Neural cell (in vitro differentiated cells): ENCODE results near the gene HNRNPM. TPM values are rescaled to one million over a fixed set of nuclear protein-coding genes. Genes with fewer than 3 reads are reported as not detected.

Source experiments
- H2AFZ ChIP-seq: fragments of 200-600, 300-800 bp; sonication (generic), shearing (Covaris generic); 2 replicates; pipeline ENCODE4 v1.6.0; 2014; ENCODE audit warnings: low read depth, mild to moderate bottlenecking, antibody characterized with exemption, low read length, moderate library complexity
- H3F3A ChIP-seq: fragments of 200-600 bp; shearing (Covaris generic); 2 replicates; pipeline ENCODE4 v1.6.1; 2016; ENCODE audit warnings: mild to moderate bottlenecking, moderate library complexity, mixed read lengths, antibody characterized with exemption, low read length; ENCODE audit not compliant: insufficient read depth, poor library complexity, severe bottlenecking
- H3K27ac ChIP-seq: fragments of 200-600, 300-800 bp; sonication (generic), shearing (Covaris generic); 2 replicates; pipeline ENCODE4 v1.5.1; 2014; ENCODE audit warnings: mild to moderate bottlenecking, low read length, moderate library complexity
- H3K27me3 ChIP-seq: fragments of 300-800, 200-600 bp; sonication (generic), shearing (Covaris generic); 2 replicates; pipeline ENCODE4 v1.6.0; 2014; ENCODE audit warnings: mild to moderate bottlenecking, low read depth, low read length, moderate library complexity; ENCODE audit not compliant: insufficient read depth
- H3K36me3 ChIP-seq: fragments of 300-800, 200-600 bp; sonication (generic), shearing (Covaris generic); 2 replicates; pipeline ENCODE4 v1.5.1; 2014; ENCODE audit warnings: mild to moderate bottlenecking, antibody characterized with exemption, low read length, moderate library complexity; ENCODE audit not compliant: insufficient read depth
- H3K4me2 ChIP-seq: fragments of 300-800, 200-600 bp; sonication (generic), shearing (Covaris generic); 2 replicates; pipeline ENCODE4 v1.6.0; 2014; ENCODE audit warnings: mild to moderate bottlenecking, low read length
- H3K4me3 ChIP-seq: fragments of 300-800, 200-600 bp; sonication (generic), shearing (Covaris generic); 2 replicates; pipeline ENCODE4 v1.5.1; 2014; ENCODE audit warnings: mild to moderate bottlenecking, low read length, moderate library complexity
- H3K79me2 ChIP-seq: fragments of 200-600 bp; shearing (Covaris generic); replicated peaks from 2 replicates; pipeline ENCODE4 v1.6.0; 2014; ENCODE audit warnings: mild to moderate bottlenecking, low read length, moderate library complexity; ENCODE audit not compliant: insufficient read depth
- H3K9ac ChIP-seq: fragments of 300-800, 200-600 bp; sonication (generic), shearing (Covaris generic); 2 replicates; pipeline ENCODE4 v1.6.1; 2016; ENCODE audit warnings: mild to moderate bottlenecking, low read length, mixed read lengths
- H3K9me2 ChIP-seq: fragments of 200-600 bp; shearing (Covaris generic); 2 replicates; pipeline ENCODE4 v1.6.1; 2016; ENCODE audit warnings: mild to moderate bottlenecking, low read length, mixed read lengths; ENCODE audit not compliant: insufficient read depth
- H3K9me3 ChIP-seq: fragments of 200-600, 300-800 bp; sonication (generic), shearing (Covaris generic); 2 replicates; pipeline ENCODE4 v1.6.1; 2016; ENCODE audit warnings: mild to moderate bottlenecking, mixed run types, low read length, moderate library complexity, mixed read lengths
- H4K20me1 ChIP-seq: fragments of 200-600 bp; shearing (Covaris generic); 2 replicates; pipeline ENCODE4 v1.6.1; 2016; ENCODE audit warnings: mild to moderate bottlenecking, mixed run types; ENCODE audit not compliant: insufficient read depth
- CTCF ChIP-seq: fragments of 450-650 bp; IDR thresholded peaks from 2 replicates; pipeline ENCODE4 v1.5.1; 2014; ENCODE audit warnings: antibody characterized with exemption, mild to moderate bottlenecking, moderate library complexity; ENCODE audit not compliant: poor library complexity, severe bottlenecking
- EP300 ChIP-seq: fragments of 450-650 bp; conservative IDR thresholded peaks from 2 replicates; pipeline ENCODE4 v1.6.1; 2014; ENCODE audit warnings: antibody characterized with exemption, mild to moderate bottlenecking, moderate library complexity; ENCODE audit not compliant: poor library complexity, severe bottlenecking
- EZH2 ChIP-seq: fragments of 200-600, 300-800 bp; shearing (Covaris generic), sonication (generic); IDR thresholded peaks from 2 replicates; pipeline ENCODE4 v1.6.1; 2014; ENCODE audit warnings: antibody characterized with exemption, low read length, borderline replicate concordance, mild to moderate bottlenecking; ENCODE audit not compliant: insufficient read depth, poor library complexity, severe bottlenecking
- MXI1 ChIP-seq: fragments of 450-650 bp; conservative IDR thresholded peaks from 2 replicates; pipeline ENCODE4 v1.6.1; 2014; ENCODE audit warnings: antibody characterized with exemption, mild to moderate bottlenecking; ENCODE audit not compliant: poor library complexity, severe bottlenecking
- POLR2AphosphoS5 ChIP-seq: IDR thresholded peaks from 2 replicates; pipeline ENCODE4 v1.6.1; 2012
- RAD21 ChIP-seq: fragments of 450-650 bp; conservative IDR thresholded peaks from 2 replicates; pipeline ENCODE4 v1.6.1; 2014; ENCODE audit warnings: antibody characterized with exemption, mild to moderate bottlenecking, moderate library complexity
- REST ChIP-seq: IDR thresholded peaks from 2 replicates; pipeline ENCODE4 v1.6.1; 2012; ENCODE audit warnings: borderline replicate concordance
- SMC3 ChIP-seq: fragments of 450-650 bp; conservative IDR thresholded peaks from 2 replicates; pipeline ENCODE4 v1.6.1; 2014; ENCODE audit warnings: antibody characterized with exemption, mild to moderate bottlenecking, moderate library complexity; ENCODE audit not compliant: poor library complexity
- TAF1 ChIP-seq: IDR thresholded peaks from 2 replicates; pipeline ENCODE4 v1.6.1; 2012; ENCODE audit warnings: low read depth
- polyA plus RNA-seq: library from polyadenylated mRNA; depleted of rRNA; stranded (reverse); fragments of >200 nt; gene quantifications from 2 replicates; pipeline ENCODE4 v1.2.3, GENCODE V29; 2014

Gene HNRNPM
- polyA plus RNA-seq, 1 donor from 2014 or later = 91.7 TPM

GRCh38 chr19:8456064-8456463 is 11.3 kb downstream of the HNRNPM start:
- TF ChIP-seq POLR2AphosphoS5 (no peak), EZH2 (no peak), CTCF (no peak), RAD21 (no peak), EP300 (no peak), SMC3 (no peak), MXI1 (no peak), TAF1 (no peak), REST (no peak)
- Histone ChIP-seq H4K20me1 (peaks cover 81% of the 10 kb centered on the region), H3K27me3 (no peaks in the 10 kb centered on the region), H3F3A (no peaks in the 10 kb centered on the region), H3K36me3 (peaks cover 9% of the 10 kb centered on the region), H3K79me2 (peaks cover 100% of the 10 kb centered on the region), H3K27ac (no peak overlapping the region), H3K9ac (no peak overlapping the region), H3K9me2 (no peaks in the 10 kb centered on the region), H3K4me2 (no peak overlapping the region), H2AFZ (no peak overlapping the region), H3K9me3 (no peaks in the 10 kb centered on the region), H3K4me3 (no peak overlapping the region)

- H3K4me2 ChIP-seq = no peak overlapping the region
- no peaks in the 10 kb centered on the region for H3K9me3 ChIP-seq
- H3F3A ChIP-seq = no peaks in the 10 kb centered on the region
- TF ChIP-seq REST (no peak), CTCF (no peak), TAF1 (no peak), MXI1 (no peak), EP300 (no peak), SMC3 (no peak), RAD21 (no peak), EZH2 (no peak), POLR2AphosphoS5 (no peak)
- H3K27ac ChIP-seq = no peak overlapping the region
- peaks cover 9% of the 10 kb centered on the region for H3K36me3 ChIP-seq
- H3K27me3 ChIP-seq = no peaks in the 10 kb centered on the region
- no peak overlapping the region for H3K4me3 ChIP-seq
- no peak overlapping the region for H3K9ac ChIP-seq
- no peak overlapping the region for H2AFZ ChIP-seq
- peaks cover 100% of the 10 kb centered on the region for H3K79me2 ChIP-seq
- H4K20me1 ChIP-seq = peaks cover 80% of the 10 kb centered on the region
- H3K9me2 ChIP-seq = no peaks in the 10 kb centered on the region
These were observed 12.4 kb downstream of the HNRNPM start for GRCh38 chr19:8457209-8457608.
